Breast epithelium (tissue), 3 donors: ENCODE measurements around the gene GAK.

Experiments
- POLR2A ChIP-seq: fragments of 450-650 bp; IDR thresholded peaks from one replicate; pipeline ENCODE4 v1.6.1; 2016; ENCODE audit warnings: antibody characterized with exemption, mild to moderate bottlenecking, moderate library complexity
- POLR2AphosphoS5 ChIP-seq, 3 donors: sonication (generic); formaldehyde crosslinking; IDR thresholded peaks; one replicate each; pipeline ENCODE4 v1.6.1; 2017; ENCODE audit warnings: antibody characterized with exemption in 3 of 3
- TF ChIP-seq, protein P1 (sequence below), 3 donors: fragments of 450-650 bp; IDR thresholded peaks; one replicate each; pipeline ENCODE4 v1.5.1; 2016 to 2017; ENCODE audit warnings: antibody characterized with exemption in 3 of 3, mild to moderate bottlenecking in 3 of 3, moderate library complexity in 3 of 3

DNA sequence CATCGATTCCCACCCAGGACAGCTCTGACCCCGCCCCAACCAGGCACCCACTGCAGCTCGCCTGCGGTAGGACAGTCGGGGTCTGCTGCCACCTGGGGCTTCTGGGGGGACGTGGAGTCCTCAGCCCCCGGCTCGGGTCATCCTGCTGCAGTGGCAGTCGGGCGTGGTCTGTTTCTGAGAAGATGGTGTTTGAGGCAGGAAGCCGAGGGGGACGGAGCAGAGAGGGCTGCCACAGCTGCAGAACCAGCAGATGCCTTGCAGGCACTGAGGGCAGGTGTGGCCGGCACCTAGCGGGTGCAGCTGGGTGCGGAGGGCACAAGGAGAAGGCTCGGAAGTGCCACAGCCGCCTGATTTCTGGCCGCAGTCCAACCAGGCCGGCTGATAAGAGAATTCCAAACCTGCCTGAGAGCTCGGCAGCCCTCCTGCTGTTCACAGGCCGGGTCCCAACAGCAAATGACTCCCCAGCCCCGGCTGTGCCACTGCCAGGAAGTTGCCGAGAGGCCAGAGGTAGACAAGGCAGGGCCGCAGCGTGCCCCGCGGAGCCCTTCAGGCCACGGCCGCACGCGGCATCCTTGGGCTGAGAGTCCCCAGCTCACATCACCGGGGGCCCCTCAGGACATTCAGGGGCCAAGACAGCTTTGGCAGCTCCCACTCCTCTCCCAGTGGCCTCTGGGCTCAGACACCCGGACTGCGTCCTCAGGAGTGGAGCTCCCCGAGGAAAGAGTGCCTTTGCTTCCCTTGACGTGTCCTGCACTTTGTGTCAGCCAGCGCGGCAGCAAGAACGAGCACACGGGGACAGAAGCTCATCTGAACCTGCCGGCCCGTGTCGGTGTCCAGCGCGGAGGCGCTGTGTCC is 96.7 kb downstream of the GAK start:
- TF ChIP-seq, protein P1, sequence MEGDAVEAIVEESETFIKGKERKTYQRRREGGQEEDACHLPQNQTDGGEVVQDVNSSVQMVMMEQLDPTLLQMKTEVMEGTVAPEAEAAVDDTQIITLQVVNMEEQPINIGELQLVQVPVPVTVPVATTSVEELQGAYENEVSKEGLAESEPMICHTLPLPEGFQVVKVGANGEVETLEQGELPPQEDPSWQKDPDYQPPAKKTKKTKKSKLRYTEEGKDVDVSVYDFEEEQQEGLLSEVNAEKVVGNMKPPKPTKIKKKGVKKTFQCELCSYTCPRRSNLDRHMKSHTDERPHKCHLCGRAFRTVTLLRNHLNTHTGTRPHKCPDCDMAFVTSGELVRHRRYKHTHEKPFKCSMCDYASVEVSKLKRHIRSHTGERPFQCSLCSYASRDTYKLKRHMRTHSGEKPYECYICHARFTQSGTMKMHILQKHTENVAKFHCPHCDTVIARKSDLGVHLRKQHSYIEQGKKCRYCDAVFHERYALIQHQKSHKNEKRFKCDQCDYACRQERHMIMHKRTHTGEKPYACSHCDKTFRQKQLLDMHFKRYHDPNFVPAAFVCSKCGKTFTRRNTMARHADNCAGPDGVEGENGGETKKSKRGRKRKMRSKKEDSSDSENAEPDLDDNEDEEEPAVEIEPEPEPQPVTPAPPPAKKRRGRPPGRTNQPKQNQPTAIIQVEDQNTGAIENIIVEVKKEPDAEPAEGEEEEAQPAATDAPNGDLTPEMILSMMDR (IDR thresholded peaks at IDR 0.05) = no peak
- TF ChIP-seq POLR2A = no peak
- TF ChIP-seq POLR2AphosphoS5 (IDR thresholded peaks at IDR 0.05) = no peak
